Measurements from ENCODE around the gene TMOD2. TPM values are rescaled to one million over a fixed set of nuclear protein-coding genes. Genes with fewer than 3 reads are reported as not detected.

The TMOD2 gene
- total RNA-seq, 1 experiment from 2014 or later: 3.0 TPM

DNA sequence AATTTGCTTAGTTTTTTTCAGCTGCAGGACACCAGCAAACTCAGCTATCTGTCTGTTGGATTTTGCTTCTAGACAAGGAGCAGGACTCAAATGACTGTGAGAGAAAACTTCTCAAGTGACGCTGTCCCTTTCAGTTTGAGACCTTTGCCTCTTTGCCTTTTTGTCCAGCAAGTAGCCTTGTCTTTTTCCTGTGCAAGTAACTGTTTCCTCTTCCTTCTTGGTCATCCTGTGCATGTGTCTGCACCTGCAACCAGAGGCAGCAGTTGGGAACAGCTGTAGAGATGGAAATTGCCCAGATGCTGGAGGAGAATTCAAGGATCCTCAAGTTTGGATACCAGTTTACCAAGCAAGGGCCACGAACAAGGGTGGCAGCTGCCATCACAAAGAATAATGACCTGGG, 54.7 kb downstream of the TMOD2 start:
- H4K5ac ChIP-seq (ENCODE audit: insufficient read length, low read depth, low read length): no peak overlapping the region
- H2BK12ac ChIP-seq (ENCODE audit: insufficient read length, low read depth, low read length): no peak overlapping the region
- H3K9me3 ChIP-seq (ENCODE audit: control insufficient read depth, low read depth, low read length): no peaks in the 10 kb centered on the region
- H2AFZ ChIP-seq (ENCODE audit: low read length): no peak overlapping the region
- H3K79me2 ChIP-seq (ENCODE audit: insufficient read depth, low read length): no peaks in the 10 kb centered on the region
- H3K9me3 Mint-ChIP-seq: no peaks in the 10 kb centered on the region
- H3K23me2 ChIP-seq (ENCODE audit: insufficient read length, low read depth, low read length, poor library complexity, severe bottlenecking): no peaks in the 10 kb centered on the region
- H4K20me1 ChIP-seq (ENCODE audit: control insufficient read depth, insufficient read depth, insufficient read length): no peaks in the 10 kb centered on the region
- H3K79me1 ChIP-seq (ENCODE audit: insufficient read depth, low read depth, low read length, poor library complexity, severe bottlenecking): no peaks in the 10 kb centered on the region
- H4K91ac ChIP-seq (ENCODE audit: insufficient read length, low read depth, low read length): no peak overlapping the region
- H4K8ac ChIP-seq (replicated peaks; ENCODE audit: insufficient read length, low read depth, low read length): no peak overlapping the region
- H2BK5ac ChIP-seq (ENCODE audit: insufficient read length, low read length): no peak overlapping the region
- no peak overlapping the region for H3K27ac ChIP-seq (ENCODE audit: insufficient read length, low read depth, low read length)
- H3T11ph ChIP-seq (ENCODE audit: low read length): no peak overlapping the region
- H3K23ac ChIP-seq (ENCODE audit: insufficient read length, low read depth, low read length): no peak overlapping the region
- H3K27ac Mint-ChIP-seq: no peak overlapping the region
- no peak overlapping the region for H3K4me3 Mint-ChIP-seq
- H2BK20ac ChIP-seq (ENCODE audit: low read depth, low read length, poor library complexity, severe bottlenecking): no peak overlapping the region
- DNase-seq: no peak
- no CpG with 5 or more reads among the region's 2 CpGs for WGBS (ENCODE audit: extremely low coverage, insufficient read length, low lambda C conversion rate)
- H3K4ac ChIP-seq (ENCODE audit: low read depth, low read length): no peak overlapping the region
- H3K36me3 Mint-ChIP-seq (ENCODE audit: insufficient read depth in 1 of 3, low read depth in 3 of 3): no peaks in the 10 kb centered on the region
- no peak overlapping the region for H3K56ac ChIP-seq (ENCODE audit: insufficient read length, low read depth, low read length)
- H3K9ac ChIP-seq (ENCODE audit: extremely low read depth, insufficient read length, low read length): no peak overlapping the region
- no peaks in the 10 kb centered on the region; a peak in 1 of 4 replicates for H3K4me1 Mint-ChIP-seq
- H2BK120ac ChIP-seq (ENCODE audit: low read depth, low read length, poor library complexity, severe bottlenecking): no peak overlapping the region
- H3K14ac ChIP-seq (ENCODE audit: insufficient read depth, low read length): no peak overlapping the region
- no peak overlapping the region for H3K4me2 ChIP-seq (ENCODE audit: insufficient read depth, insufficient read length, low read length)
- TF ChIP-seq, protein P1, sequence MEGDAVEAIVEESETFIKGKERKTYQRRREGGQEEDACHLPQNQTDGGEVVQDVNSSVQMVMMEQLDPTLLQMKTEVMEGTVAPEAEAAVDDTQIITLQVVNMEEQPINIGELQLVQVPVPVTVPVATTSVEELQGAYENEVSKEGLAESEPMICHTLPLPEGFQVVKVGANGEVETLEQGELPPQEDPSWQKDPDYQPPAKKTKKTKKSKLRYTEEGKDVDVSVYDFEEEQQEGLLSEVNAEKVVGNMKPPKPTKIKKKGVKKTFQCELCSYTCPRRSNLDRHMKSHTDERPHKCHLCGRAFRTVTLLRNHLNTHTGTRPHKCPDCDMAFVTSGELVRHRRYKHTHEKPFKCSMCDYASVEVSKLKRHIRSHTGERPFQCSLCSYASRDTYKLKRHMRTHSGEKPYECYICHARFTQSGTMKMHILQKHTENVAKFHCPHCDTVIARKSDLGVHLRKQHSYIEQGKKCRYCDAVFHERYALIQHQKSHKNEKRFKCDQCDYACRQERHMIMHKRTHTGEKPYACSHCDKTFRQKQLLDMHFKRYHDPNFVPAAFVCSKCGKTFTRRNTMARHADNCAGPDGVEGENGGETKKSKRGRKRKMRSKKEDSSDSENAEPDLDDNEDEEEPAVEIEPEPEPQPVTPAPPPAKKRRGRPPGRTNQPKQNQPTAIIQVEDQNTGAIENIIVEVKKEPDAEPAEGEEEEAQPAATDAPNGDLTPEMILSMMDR (conservative IDR thresholded peaks at IDR 0.05): no peak
- no peak overlapping the region for H2AK5ac ChIP-seq (ENCODE audit: insufficient read length, low read length)
- no peaks in the 10 kb centered on the region; the same call in 1 of the 2 replicates for H3K27me3 Mint-ChIP-seq (ENCODE audit: low read depth)
- H3K27me3 ChIP-seq (ENCODE audit: insufficient read depth, low read length): no peaks in the 10 kb centered on the region
- H2BK15ac ChIP-seq (ENCODE audit: low read depth, low read length): no peak overlapping the region
- H3K18ac ChIP-seq (ENCODE audit: insufficient read length, low read depth, low read length): no peak overlapping the region
- no peaks in the 10 kb centered on the region for H3K4me1 ChIP-seq (ENCODE audit: insufficient read depth, low read length)
